HG03095 (cell line): ENCODE data around the gene HOXB9.

Experiments used
- ATAC-seq: cut with Tn5 transposase; IDR thresholded peaks from one replicate; pipeline ENCODE4 v1.9.1; 2021; ENCODE audit warnings: moderate library complexity; ENCODE audit not compliant: unreplicated experiment

HOXB9 gene

DNA sequence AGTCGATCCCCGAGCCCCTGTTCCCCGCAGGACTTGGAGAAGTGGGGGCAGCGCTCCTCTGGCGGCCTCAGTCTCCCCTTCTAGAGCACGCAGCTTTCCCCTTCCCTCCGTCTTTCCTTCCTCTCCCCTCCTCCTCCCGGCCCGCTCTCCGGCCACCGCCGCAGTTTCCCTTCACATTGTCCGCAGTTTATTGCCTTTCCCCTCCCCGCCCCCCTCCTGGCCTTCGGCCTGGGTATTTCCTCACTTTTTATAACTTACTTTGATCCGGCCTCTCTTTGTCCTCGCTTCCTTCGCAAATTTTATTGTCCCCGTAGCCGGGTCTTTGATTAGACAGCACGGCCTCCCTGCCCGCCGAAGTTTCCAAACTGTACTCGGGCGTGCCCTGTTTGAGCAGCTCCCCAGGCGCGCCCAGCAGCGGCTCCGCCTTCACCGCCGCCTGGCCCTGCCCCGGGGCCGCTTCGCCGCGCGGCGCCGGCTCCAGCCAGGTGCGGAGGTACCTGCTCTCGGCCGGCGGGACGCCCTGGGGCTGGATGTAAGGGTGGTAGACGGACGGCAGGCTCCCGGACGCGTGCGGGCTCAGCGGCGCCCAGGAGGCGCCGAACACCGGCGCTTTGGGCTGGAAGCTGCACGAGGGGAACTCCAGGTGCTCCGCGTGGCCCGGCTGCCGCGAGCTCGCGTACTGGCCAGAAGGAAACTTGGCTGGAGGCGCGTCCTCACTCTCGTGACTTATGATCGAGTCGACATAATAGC is 488 bp downstream of the HOXB9 start:
- no peak for ATAC-seq

DNA sequence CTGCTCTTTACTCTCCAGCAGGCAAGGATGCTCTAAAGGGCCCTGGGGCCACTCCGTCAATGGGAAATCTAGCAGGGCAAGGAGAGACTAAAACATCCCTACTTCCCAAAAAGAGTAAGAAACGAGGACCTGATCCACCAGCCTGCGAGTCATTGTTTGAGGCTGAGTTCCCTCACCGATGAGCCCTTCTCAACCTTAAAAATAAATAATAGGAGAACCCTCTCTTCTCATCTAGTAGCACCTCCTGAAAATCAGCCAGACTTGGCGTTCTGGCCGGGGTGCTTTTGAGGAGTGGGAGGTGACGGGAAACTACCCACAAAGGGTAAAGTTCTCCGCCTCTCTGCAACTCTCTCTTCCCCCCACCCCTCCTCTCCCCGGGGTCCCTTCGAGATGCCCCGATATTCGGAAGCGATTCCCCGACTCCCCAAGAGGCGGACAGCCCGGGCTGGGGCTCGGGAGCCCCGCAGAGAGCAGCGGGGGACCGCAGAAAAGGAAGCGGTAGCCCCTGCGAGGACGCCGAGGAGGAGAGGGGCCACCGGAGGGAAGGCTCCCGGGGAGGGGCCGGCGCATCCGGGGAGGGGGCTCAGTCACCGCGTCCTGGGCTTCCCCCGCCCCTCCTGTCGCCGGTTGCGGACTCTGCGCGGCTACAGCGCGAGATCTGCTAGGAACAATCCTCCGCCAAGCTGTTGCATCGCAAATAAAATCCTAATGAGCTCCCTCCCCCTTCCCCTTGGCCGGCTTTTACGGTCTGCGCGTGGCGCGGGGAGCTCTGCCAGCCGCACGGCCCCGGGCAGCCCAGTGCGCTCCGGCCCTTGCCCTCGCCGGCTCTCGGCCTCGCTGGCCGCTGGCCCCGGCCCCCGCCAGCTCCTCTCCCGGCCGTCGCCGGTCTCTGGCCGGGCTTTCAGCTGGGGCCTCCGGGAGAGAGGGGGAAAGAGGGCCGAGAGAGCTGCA is 1.3 kb downstream of the HOXB9 start:
- no peak for ATAC-seq

GRCh38 chr17:48624118-48624517 is 2.0 kb downstream of the HOXB9 start:
- no peak for ATAC-seq

- ATAC-seq = no peak
Measured at GRCh38 chr17:48623583-48623982, 2.6 kb downstream of the HOXB9 start.

DNA sequence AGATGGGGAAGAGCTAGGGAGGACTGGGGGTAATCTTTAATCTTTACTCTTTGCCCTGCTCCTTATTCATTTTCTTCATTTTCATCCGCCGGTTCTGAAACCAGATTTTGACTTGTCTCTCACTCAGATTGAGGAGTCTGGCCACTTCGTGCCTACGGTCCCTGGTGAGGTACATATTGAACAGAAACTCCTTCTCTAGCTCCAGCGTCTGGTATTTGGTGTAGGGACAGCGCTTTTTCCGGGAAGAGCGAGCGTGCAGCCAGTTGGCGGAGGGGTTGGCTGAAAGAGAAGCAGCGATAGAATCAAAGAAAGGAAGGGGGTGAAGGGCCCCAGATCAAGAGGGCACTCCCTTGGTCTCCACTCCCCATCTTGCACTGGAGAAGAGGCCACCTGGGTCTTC is 3.3 kb downstream of the HOXB9 start:
- no peak for ATAC-seq

DNA sequence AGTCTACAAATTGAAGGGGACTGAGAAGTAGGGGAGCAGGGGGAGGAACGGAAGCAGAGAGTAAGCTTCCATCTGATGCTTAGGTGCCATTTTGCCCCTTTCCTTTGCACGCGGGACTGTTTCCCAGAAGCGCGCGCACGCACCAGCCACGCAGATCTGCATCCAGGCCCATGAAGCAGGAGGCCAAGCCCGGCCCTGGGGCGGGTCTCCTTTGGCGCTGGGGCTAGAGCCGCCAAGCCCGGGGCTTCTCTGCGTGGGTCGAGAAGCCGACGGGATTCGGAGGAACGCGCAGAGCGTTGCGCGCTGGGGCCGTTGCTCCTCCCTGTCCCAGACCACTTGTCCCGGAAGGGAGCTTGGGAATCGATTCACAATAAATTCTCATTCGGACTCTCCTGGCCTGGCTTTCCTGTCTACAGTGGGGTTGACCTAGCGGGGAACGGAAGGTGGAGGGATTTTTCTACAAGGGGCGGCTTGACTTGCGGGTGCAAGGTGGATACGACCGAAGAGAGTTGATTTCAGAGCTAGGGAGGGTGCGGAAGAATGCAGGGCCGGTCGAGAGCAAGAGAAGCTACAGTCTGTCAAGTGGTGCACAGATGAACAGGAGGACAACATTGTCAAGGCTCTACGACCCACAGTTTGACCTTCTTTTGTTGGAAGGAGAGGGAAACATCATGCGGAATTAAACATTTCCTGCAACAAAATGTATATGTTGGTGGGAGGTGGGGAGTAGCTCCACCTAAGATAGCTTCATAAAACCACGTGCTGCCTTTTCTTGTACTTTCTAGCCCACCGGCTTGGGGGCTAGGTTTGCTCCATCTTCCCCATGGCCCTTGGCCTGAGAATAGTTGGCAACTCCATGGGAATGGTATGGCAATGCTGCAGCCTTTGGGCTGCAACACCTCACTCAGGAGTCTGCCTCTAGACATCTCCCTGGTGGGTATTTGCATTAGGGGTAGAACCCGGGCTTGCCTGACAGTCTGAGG is 4.5 kb downstream of the HOXB9 start:
- no peak for ATAC-seq

DNA sequence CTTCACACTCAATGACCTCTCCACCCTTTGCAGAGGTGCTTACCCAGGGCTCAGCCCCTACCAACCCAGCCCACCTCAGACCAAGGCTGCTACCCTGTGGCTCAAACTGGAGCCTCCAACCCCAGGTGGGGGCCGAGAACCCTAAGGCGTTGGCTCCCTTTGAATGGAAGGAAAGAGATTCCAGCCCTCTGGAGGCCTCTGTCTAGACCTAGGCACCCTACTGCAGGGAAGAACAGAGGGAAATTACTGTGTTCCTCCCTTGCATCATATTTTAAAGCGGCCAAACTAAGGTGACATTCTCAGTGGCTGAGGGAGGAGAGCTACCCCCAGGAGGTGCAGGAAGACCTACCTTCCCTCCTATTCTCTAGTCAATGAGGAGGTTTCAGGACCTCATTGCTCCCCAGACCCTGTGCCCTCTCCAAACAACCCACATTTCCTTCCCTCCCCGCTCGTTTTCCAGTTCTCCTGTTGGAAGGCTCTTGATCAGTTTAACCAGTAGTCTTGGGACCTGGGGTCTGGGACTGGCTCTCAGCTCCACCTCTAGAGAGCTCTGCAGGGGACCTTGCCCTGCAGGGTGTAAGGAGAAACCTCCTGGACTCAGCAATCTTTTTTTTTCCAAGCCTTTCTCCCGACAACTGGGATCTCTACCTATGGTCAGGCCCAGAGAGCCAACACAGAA is 5.6 kb downstream of the HOXB9 start:
- no peak for ATAC-seq

DNA sequence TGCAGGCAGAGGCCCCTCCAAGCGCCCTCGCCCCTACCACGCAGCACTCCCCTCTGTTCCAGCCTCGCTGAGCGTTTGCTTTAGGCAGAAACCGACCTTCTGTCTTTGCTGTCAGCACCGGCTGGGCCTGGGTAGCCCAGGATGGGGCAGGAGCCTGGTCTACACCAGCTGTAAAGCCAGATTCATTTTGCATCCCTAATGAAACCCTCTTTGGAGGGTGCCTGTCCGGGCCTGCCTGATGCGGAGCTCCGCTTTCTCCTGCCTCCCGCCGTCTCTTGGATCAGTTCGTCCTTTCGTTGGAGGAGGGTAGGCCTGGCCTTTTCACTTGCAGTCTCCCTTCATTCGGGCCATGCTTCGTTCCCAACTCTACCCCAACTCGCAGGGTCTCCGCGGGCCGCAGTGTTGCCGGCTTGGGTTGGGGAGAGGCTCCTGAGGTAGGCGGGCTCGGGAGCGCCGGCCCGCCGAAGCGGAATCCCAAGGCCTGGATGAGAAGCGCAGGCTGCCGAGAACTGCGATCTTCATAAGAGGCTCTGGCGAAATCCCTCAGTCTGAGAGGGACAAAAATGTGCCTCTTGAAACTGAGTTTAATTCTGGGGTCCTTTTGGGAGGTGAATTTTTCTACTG is 6.2 kb downstream of the HOXB9 start:
- ATAC-seq = no peak

GRCh38 chr17:48618256-48618896 is 7.8 kb downstream of the HOXB9 start:
- no peak for ATAC-seq

DNA sequence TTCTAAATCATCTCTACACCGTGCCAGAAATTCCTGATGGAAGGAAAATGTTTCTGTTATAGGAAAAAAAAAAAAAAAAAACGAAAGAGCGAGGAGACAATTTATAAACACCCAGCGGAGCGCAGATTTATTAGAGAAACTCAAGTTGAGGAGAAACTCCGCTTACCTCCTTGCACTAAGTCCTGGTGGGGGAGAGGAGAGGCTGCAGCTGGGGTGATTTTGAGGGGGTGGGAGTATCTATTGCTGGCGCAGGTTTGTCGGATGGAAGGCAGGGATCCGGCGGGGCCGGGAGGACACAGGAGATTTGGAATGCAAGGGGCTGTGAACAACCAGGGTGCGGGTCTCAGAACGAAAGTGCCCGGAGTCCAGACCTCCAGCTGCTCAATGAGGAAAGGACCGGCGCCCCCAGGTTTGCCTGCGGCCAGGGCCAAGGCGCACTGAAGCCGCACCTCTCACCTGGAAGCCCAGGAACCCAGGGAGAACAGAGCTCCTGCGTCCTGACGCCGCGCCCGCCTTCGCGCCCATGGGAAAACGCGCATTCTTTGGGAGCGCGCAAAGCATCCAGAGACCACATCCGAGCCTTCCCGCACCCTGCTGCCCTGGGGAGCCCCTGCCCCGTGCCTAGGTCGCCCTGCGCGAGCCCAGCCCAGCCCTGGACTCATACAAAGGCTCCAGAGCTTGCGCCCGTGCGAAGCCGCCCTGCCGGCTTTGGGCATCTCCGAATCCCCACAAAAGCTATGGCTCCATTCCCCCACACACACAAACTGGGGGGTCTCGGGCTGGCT is 8.5 kb downstream of the HOXB9 start:
- ATAC-seq = no peak

GRCh38 chr17:48616717-48617470 is 9.3 kb downstream of the HOXB9 start:
- no peak for ATAC-seq

- ATAC-seq = no peak
Measured at GRCh38 chr17:48615963-48616716, 10.0 kb downstream of the HOXB9 start.

DNA sequence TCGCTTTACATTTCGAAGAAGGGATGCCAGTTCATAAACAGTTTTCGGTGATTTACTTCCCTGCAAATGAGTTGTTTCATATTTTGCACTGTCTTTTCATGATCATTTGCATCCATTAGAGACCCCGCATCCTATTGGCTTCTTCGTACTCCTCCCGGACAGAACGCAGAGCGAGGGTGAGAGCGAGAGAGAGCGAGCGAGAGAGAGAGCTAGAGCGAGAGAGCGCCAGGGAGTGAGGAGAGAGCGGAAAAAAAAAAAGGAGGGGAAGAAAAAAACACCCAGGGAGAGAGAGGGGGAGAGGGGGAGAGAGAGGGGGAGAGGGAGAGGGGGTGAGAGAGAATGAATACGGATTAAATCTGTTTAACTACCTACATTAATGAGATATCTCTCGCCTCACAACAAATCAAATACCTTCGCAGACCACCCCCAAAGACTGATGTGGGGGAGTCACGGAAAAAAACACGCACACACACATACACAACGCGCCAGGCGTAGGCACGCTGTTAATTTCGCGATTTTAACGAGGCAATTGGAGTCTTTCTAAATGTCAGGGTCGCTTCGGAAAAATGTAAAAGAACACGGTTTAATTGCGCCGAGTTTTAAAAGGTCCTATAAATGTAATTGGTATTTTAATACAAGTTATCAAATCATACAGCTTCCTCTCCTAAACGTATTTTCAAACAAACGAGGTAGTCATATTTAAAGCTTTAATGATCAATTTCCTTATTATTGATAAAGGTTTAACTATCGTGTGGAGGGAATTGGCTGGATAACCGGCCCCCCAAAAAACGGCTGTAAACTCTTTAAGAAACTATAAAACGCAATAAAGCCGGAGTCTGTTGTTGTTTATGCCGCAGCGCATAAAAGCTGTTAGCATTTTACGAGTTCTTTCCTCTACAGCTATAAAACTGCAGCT is 10.9 kb downstream of the HOXB9 start, which contains the start of gene HOXB8:
Gene HOXB8 (minus strand): TSS at position 246 of the 916 bp plus-strand sequence. CDS start 588 bp downstream, outside the sequence.
- ATAC-seq = no peak

DNA sequence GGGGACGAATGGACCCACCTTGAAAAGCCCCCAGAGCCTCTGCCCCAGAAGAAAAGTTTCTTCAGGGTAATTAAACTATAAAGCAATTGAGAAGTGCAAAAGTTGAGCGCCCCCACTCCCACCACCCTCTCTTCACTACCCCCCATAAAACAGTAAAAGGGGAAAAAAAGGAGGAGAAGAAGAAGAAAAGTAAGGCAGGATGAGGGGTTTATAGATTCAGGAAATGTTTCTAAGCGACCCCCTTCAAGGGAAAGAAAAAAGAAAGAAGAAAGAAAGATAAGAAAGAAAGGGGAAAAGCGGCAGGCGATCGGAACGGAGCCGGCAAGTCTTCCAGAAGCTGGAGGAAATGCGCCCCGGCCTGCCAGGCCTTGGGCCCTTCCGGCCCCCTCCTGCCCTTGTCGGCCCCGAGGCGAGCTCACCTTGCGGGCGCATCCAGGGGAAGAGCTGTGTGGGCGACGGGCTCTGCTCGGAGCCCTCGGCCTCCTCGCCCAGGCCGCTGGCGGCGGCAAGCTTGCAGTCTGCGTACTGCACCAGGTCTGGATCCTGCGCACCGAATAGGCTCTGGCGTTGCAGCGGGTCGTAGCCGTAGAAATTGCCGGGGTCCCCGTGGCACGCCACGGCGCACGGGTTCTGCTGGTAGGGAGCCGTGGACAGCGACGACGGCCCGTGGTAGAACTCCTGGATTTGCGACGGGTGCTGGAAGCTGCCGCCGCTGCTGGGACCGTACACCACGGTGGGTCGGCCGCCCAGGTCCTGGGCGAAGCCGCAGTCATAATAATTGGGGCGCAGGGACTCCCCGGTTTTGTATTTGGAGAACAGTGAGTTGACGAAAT is 12.1 kb downstream of the HOXB9 start:
- no peak for ATAC-seq
